Stimulated activated CD8-positive, alpha-beta memory T cell treated with anti-CD3 and anti-CD28 coated beads, Interleukin-12 subunit alpha, Interleukin-12 subunit beta, amount 100 ng/mL, for 1 hour (primary cell): ENCODE results near the gene FGD5.

Experiments
- DNase-seq: peaks from one replicate; pipeline ENCODE4 v3.0.0-alpha.2; 2020; ENCODE audit warnings: low read depth

FGD5 gene

DNA sequence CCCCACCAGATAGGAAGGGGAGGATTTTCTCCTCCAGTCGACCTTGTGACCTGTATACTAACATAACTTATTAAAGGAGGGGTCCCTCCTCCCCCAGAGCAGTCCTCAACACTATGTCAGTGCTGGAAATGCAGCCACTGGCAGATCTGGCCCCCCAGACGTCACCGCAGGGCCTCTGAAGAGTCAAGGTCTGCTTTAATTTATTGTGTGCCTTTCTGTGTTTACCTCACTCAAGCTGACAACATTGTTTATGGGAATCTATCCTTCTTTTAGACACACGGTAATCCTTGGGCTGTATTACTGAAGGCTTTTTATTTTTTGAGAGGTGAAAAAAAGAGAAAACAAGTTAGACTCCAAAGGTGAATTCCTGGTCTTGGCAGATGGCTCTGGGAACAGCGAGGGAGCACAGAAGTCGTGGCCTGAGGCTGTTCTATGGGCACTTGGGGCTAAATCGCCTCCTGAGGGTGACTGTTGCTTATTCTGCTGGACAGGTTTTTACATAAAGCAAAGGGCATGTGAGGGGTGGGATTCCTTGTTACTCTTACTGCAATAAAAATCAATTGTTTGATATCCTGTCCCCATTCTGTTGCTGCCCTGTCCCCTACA is 115.2 kb downstream of the FGD5 start:
- DNase-seq, result no peak

DNA sequence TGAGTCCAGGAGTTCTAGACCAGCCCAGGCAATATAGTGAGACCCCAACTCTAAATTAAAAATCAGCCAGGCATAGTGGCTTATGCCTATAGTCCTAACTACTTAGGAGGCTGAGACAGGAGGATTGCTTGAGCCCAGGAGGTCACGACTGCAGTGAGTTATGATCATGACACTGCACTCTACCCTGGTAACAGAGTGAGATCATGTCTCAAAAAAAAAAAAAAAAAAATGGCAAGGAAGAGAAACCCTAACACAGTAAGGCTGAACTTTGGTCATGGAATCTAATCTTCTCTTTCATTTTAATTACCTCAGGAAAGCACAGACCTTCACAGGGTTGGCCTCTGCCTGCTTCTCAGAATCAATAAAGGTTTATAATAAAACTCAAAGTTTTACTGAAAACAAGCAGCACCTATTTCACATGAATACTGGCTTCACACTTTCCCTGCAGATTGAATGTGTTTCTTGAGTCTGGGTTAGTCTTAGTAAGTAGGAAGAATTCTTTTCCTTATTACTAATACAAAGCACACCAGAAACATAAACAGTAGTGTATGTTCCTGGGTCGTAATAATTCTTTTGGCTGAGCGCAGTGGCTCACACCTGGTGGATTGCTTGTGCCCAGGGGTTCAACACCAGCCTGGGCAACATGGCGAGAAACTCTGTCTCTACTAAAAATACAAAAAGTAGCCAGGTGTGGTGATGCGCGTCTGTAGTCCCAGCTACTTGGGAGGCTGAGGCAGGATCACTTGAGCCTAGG is 117.0 kb downstream of the FGD5 start:
- no peak for DNase-seq

- DNase-seq, result no peak
Measured at GRCh38 chr3:14938954-14939353, 120.2 kb downstream of the FGD5 start.

DNA sequence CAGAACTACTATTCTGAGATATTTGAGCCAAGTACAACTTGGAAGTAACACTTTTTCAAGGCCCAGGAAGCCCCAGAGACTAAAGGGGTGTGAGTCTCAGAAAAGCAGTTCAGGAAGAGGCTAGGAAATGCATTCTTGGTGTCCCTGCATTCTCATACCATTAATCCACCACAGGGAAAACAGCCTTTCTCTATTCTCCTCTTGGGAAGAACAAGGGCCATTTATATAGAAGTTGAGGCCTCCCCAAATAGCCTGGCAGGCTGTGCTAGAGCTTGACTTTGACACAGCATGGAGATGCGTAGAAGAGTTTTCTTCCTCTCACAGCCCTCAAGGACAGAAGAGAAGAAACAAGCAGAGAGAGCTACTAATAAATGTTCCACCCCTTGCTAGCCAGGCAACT is 123.1 kb downstream of the FGD5 start:
- no peak for DNase-seq

- DNase-seq, result no peak
Measured at GRCh38 chr3:14943042-14943441, 124.3 kb downstream of the FGD5 start.

DNA sequence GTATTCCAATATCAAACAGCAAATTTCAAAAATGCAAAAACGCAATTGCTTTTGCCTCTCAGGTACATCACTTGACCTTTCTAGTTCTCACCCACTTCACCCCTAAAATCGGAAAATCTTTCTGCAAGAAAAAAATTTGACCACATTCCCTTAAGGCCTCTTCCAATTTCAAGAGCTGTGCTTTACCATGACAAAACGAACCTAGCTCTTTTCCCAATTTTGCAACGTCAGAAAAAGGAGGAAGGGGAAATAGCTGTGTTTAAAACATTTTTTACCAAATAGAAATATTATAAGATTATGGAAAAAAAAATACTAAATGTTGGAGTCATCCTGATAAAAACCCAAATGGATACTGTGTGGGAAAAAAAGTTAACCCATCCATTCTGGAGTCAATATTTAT is 127.5 kb downstream of the FGD5 start:
- DNase-seq, result no peak

- no peak for DNase-seq
Measured at GRCh38 chr3:14946739-14947099, 128.0 kb downstream of the FGD5 start.

GRCh38 chr3:14947100-14947885 is 128.5 kb downstream of the FGD5 start, which contains the start of gene NR2C2:
NR2C2 (plus strand) TSS chr3:14947583; CDS start chr3:15003915, 56,332 bp downstream.
- DNase-seq, result peak; percentile 77

- peak; percentile 92 for DNase-seq
Measured at GRCh38 chr3:14947886-14948608, 129.3 kb downstream of the FGD5 start.

DNA sequence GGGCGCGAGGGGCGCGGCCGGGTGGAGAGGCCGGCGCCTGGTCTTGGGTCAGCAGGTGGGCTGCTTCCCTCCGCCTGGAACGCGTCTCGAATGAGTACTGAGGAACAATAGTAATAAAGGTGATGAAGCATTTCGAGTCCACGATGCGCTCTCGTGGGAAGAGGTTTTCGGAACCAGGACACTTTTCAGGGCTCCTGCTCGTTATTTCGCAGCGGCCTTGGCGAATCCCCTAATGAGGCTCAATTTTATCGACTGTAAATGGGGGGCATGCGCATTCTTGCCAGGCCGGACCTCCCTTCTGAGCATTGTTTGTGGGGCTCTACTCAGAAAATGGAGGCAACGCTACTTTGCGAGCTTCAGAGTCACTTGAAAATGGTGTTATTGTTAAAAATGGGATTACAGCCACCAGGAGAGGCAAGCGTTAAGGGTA is 129.9 kb downstream of the FGD5 start:
- no peak for DNase-seq

- DNase-seq, result no peak
Measured at GRCh38 chr3:14949126-14949525, 130.4 kb downstream of the FGD5 start.

- no peak for DNase-seq
Measured at GRCh38 chr3:14950274-14950673, 131.5 kb downstream of the FGD5 start.

GRCh38 chr3:14957153-14957552 is 138.4 kb downstream of the FGD5 start:
- DNase-seq, result no peak

DNA sequence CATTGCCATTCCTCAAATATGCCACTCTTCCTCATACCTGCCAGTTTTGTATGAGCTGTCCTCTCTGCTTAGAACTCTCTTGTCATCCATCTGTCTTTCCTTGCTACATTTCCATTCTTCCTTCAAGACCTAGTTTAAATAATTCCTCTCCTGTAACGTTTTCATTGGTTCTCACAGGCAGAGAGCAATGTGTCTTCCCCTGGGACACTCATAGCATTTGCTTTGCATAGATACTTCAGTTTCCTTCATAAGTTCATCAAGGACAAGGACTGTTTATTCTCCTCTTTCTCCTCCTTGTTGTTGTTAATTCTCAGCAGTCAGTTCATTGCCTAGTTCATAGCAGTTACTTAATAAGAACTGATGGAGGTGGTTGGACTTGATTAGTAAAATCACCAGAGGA is 139.2 kb downstream of the FGD5 start:
- DNase-seq, result no peak

GRCh38 chr3:14959359-14959943 is 140.7 kb downstream of the FGD5 start:
- no peak for DNase-seq

DNA sequence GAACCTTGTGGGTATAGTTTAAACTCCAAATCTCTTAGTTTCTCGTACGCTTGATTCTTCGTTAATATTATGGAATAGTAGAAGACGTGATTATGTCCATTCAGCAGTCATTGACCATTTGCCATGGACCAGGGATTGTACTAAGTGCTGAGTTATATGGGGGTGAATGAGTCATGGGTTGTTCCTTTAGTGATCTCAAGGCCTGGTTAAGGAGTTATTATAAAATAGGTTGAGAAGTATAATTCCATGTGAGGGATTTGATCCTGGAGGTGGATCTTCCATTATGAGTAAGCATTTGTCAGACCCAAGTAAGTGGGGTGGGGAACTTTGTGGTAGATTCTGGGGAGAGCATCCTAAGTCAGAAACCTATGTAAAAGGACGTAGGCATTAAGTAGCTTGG is 144.0 kb downstream of the FGD5 start:
- no peak for DNase-seq

DNA sequence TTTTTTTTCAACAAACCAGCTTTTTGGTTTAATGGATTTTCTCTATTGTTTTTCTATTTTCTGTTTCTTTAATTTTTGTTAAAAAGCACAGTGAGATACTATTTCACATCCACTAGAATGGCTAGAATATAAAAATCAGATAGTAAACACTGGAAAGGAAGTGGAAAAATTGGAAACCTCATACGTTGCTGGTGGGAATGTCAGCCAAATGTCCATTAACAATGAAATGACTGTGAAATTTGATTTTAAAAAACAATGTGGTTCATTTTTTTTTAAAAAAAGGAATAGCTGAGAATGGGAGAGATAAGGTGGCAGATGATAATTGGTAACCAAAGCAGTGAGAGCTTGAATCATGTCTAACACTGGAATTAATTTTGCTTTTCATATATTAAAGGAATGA is 148.5 kb downstream of the FGD5 start:
- DNase-seq, result no peak

GRCh38 chr3:14969671-14970070 is 150.9 kb downstream of the FGD5 start:
- DNase-seq, result no peak

GRCh38 chr3:14976317-14976716 is 157.6 kb downstream of the FGD5 start:
- no peak for DNase-seq

GRCh38 chr3:14980689-14981088 is 161.9 kb downstream of the FGD5 start:
- DNase-seq, result no peak
